ENCODE measurements around the gene C17orf78.
"Not testable (repeated sequence)": the region's sequence is repeated elsewhere in the genome, so short reads cannot be mapped to it uniquely, and the experiment has no call there.

Gene C17orf78

GRCh38 chr17:37432671-37433070, 56.9 kb downstream of the C17orf78 start:
- Histone ChIP-seq H3K27ac (ENCODE audit: low read length) (no peak overlapping the region), H3K4me3 (ENCODE audit: low read length in 2 of 2) (no peak overlapping the region), H3K4me1 (ENCODE audit: control insufficient read depth, insufficient read depth, low read length) (no peaks in the 10 kb centered on the region), H3K9ac (ENCODE audit: low read length in 2 of 2) (no peak overlapping the region), H3K9me3 (ENCODE audit: control insufficient read depth in 2 of 2, low read length in 2 of 2) (no peaks in the 10 kb centered on the region), H3K36me3 (ENCODE audit: control insufficient read depth in 2 of 2, insufficient read depth in 2 of 2, low read length in 2 of 2) (peaks cover under 1 to 8% of the 10 kb centered on the region in 2 donors), H3K27me3 (ENCODE audit: control insufficient read depth in 1 of 2, insufficient read depth in 2 of 2, low read length in 2 of 2) (no peaks in the 10 kb centered on the region)

GRCh38 chr17:37438141-37438540, 62.4 kb downstream of the C17orf78 start:
- peaks cover 17 to 32% of the 10 kb centered on the region in 2 donors for H3K36me3 ChIP-seq (ENCODE audit: control insufficient read depth in 2 of 2, insufficient read depth in 2 of 2, low read length in 2 of 2)
- H3K27me3 ChIP-seq (ENCODE audit: control insufficient read depth in 1 of 2, insufficient read depth in 2 of 2, low read length in 2 of 2), result no peaks in the 10 kb centered on the region
- H3K9me3 ChIP-seq (ENCODE audit: control insufficient read depth in 2 of 2, low read length in 2 of 2), result no peaks in the 10 kb centered on the region
- H3K4me1 ChIP-seq (ENCODE audit: control insufficient read depth, insufficient read depth, low read length), result no peaks in the 10 kb centered on the region
- no peak overlapping the region for H3K4me3 ChIP-seq (ENCODE audit: low read length in 2 of 2)
- no peak overlapping the region for H3K9ac ChIP-seq (ENCODE audit: low read length in 2 of 2)
- H3K27ac ChIP-seq (ENCODE audit: low read length), result no peak overlapping the region

GRCh38 chr17:37440424-37440823, 64.6 kb downstream of the C17orf78 start:
- H3K4me3 ChIP-seq (ENCODE audit: low read length in 2 of 2), result no peak overlapping the region
- H3K9me3 ChIP-seq (ENCODE audit: control insufficient read depth in 2 of 2, low read length in 2 of 2), result no peaks in the 10 kb centered on the region
- no peaks in the 10 kb centered on the region for H3K4me1 ChIP-seq (ENCODE audit: control insufficient read depth, insufficient read depth, low read length)
- H3K27me3 ChIP-seq (ENCODE audit: control insufficient read depth in 1 of 2, insufficient read depth in 2 of 2, low read length in 2 of 2), result no peaks in the 10 kb centered on the region
- no peak overlapping the region for H3K9ac ChIP-seq (ENCODE audit: low read length in 2 of 2)
- H3K27ac ChIP-seq (ENCODE audit: low read length), result no peak overlapping the region
- H3K36me3 ChIP-seq (ENCODE audit: control insufficient read depth in 2 of 2, insufficient read depth in 2 of 2, low read length in 2 of 2), result peaks cover 18 to 38% of the 10 kb centered on the region in 2 donors

- not testable (repeated sequence) for H3K9ac ChIP-seq (ENCODE audit: low read length in 2 of 2); H3K4me3 ChIP-seq (ENCODE audit: low read length in 2 of 2); H3K4me1 ChIP-seq (ENCODE audit: control insufficient read depth, insufficient read depth, low read length); H3K27ac ChIP-seq (ENCODE audit: low read length); H3K9me3 ChIP-seq (ENCODE audit: control insufficient read depth in 2 of 2, low read length in 2 of 2); H3K27me3 ChIP-seq (ENCODE audit: control insufficient read depth in 1 of 2, insufficient read depth in 2 of 2, low read length in 2 of 2)
- H3K36me3 ChIP-seq (ENCODE audit: control insufficient read depth in 2 of 2, insufficient read depth in 2 of 2, low read length in 2 of 2), result peaks cover 23 to 38% of the 10 kb centered on the region in 2 donors
Measured at GRCh38 chr17:37441369-37442014, 65.7 kb downstream of the C17orf78 start.

Measured in stomach smooth muscle (tissue), 2 donors.